Small intestine (tissue), 7 donors: ENCODE data around the gene AK5. TPM values are rescaled to one million over a fixed set of nuclear protein-coding genes. Genes with fewer than 3 reads are reported as not detected.

Source experiments
- DNase-seq, 2 donors: peaks; one replicate each; pipeline versions ENCODE4 v3.0.0 to v3.0.0-alpha.2; 2013
- FAIRE-seq: peaks from 2 replicates; lab custom pipeline; 2012; peaks lifted over from hg19 to GRCh38; lab: Jason Lieb, UNC
- H3K27ac ChIP-seq, 3 donors: one replicate each; pipeline ENCODE4 v1.5.1; 2013; ENCODE audit warnings: low read length in 2 of 3, mild to moderate bottlenecking in 2 of 3, control low read depth in 1 of 3, inconsistent platforms in 1 of 3, low read depth in 1 of 3, moderate library complexity in 1 of 3
- H3K27me3 ChIP-seq, 3 donors: one replicate each; pipeline ENCODE4 v1.6.1; 2013; ENCODE audit warnings: low read length in 3 of 3, inconsistent platforms in 1 of 3; ENCODE audit not compliant: control insufficient read depth in 3 of 3, insufficient read depth in 3 of 3
- H3K36me3 ChIP-seq, 3 donors: one replicate each; pipeline ENCODE4 v1.6.1; 2013; ENCODE audit warnings: low read length in 3 of 3, inconsistent platforms in 1 of 3, low read depth in 1 of 3, mild to moderate bottlenecking in 1 of 3, moderate library complexity in 1 of 3; ENCODE audit not compliant: control insufficient read depth in 3 of 3, insufficient read depth in 2 of 3
- H3K4me1 ChIP-seq, 3 donors: one replicate each; pipeline ENCODE4 v1.6.1; 2013; ENCODE audit warnings: low read length in 2 of 3, inconsistent platforms in 1 of 3, low read depth in 1 of 3, mild to moderate bottlenecking in 1 of 3, moderate library complexity in 1 of 3; ENCODE audit not compliant: control insufficient read depth in 3 of 3, insufficient read depth in 2 of 3
- H3K4me3 ChIP-seq, 3 donors: one replicate each; pipeline ENCODE4 v1.5.1; 2013; ENCODE audit warnings: low read length in 3 of 3, control low read depth in 1 of 3, inconsistent platforms in 1 of 3, low read depth in 1 of 3, mild to moderate bottlenecking in 1 of 3, moderate library complexity in 1 of 3
- H3K9me3 ChIP-seq, 2 donors: one replicate each; pipeline ENCODE4 v1.6.1; 2013; ENCODE audit warnings: low read depth in 1 of 2, low read length in 1 of 2; ENCODE audit not compliant: control insufficient read depth in 2 of 2, insufficient read depth in 1 of 2
- WGBS, 3 donors: extraction: QIAGEN DNeasy Blood & Tissue Kit; methylation state at CpG; one replicate each; pipeline ENCODE4 v1.1.7; 2013; 5-methylcytosine and 5-hydroxymethylcytosine counted together
- polyA plus RNA-seq, 4 donors: library from polyadenylated mRNA; stranded (reverse) in 3 of 4; unstranded in 1 of 4; fragments of 200-250 nt in 3 of 4; fragments of 120-200 nt in 1 of 4; gene quantifications; one replicate each; pipeline versions ENCODE4 v1.2.1 to v1.2.3, GENCODE V29; 2013
- donor health status: healthy with polysubstance abuse.
- donor health status: control.
- donor health status: control.
- donor health status: Bipolar disorder and iron deficiency.
- donor health status: healthy.

The AK5 gene
- polyA plus RNA-seq, 4 donors, result 0.27 to 2.6 (median 0.61) TPM; not detected in 1

DNA sequence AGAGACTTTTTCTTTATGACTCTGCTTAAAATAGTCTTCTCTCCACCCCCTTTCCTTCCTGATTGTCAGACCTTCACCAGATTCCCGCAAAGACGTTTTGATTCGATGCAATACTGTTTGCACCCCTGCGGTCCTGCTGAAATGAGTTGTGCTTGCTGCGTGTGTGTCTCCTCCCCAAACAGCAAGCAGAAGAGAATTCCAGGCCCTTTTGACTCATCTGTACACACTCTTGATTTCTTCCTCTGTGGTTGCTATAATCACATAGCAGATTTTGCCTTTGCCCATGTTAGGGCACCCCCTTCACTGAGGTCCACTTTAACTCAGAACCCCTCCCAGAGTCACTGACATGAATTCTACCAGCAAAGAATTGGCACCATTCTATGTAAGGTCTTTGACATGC lies 264.2 kb downstream of the AK5 start:
- H3K4me1 ChIP-seq, result no peaks in the 10 kb centered on the region
- H3K4me3 ChIP-seq, result no peak overlapping the region
- no peaks in the 10 kb centered on the region for H3K9me3 ChIP-seq
- no peak overlapping the region for H3K27ac ChIP-seq
- DNase-seq, result no peak
- 65 to 83% (median 81%) methylated on average over 5 of the region's 5 CpGs for WGBS, 3 donors
- no peak for FAIRE-seq
- no peaks in the 10 kb centered on the region for H3K27me3 ChIP-seq
- H3K36me3 ChIP-seq, result no peaks in the 10 kb centered on the region

DNA sequence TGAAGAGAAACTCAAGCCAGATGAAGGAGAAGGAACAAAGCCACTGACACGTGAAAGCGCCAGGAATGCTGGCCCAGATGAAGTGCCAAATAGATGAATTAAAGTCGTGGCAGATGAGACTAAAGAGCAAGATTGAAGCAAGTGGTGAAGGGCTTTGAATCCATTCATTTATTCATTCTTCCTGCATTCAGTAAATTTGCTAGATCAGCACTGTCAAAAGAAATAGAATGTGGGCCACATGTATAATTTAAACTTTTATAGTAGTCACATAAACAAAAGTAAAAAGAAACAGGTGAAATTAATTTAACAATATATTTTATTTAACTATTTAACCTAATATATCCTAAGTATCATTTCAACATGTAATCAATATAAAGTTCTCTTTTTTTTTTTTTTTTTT lies 265.1 kb downstream of the AK5 start:
- no peak for FAIRE-seq
- Histone ChIP-seq H3K9me3 (no peaks in the 10 kb centered on the region), H3K4me3 (no peak overlapping the region), H3K27ac (no peak overlapping the region), H3K27me3 (no peaks in the 10 kb centered on the region), H3K36me3 (no peaks in the 10 kb centered on the region), H3K4me1 (no peaks in the 10 kb centered on the region)
- no peak for DNase-seq
- WGBS, 3 donors, result 85 to 88% (median 86%) methylated on average over 3 of the region's 3 CpGs

DNA sequence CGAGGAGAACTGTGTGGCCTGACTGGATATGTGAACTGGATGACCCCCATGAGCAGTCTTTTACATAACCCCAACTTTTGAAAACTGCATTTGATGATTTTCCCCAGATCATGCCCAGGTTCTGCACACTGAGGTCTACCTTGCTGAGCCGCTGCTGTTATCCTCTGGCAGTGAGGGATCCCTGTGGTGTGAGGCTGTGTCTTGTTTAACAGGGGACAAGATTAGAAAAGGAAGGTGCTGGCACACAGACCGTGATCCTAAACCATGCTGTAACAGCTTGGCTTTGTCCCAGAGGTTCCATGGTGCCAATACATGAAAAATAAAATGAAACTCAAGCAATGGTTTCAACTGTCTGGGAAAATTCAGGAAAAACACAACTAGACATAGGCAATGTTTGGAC lies 266.5 kb downstream of the AK5 start:
- DNase-seq (no peak), FAIRE-seq (no peak)
- Histone ChIP-seq H3K4me3 (no peak overlapping the region), H3K27ac (no peak overlapping the region), H3K27me3 (no peaks in the 10 kb centered on the region), H3K4me1 (no peaks in the 10 kb centered on the region), H3K36me3 (no peaks in the 10 kb centered on the region), H3K9me3 (no peaks in the 10 kb centered on the region)
- WGBS, 3 donors, result 58 to 72% (median 65%) methylated on average over 3 of the region's 3 CpGs

DNA sequence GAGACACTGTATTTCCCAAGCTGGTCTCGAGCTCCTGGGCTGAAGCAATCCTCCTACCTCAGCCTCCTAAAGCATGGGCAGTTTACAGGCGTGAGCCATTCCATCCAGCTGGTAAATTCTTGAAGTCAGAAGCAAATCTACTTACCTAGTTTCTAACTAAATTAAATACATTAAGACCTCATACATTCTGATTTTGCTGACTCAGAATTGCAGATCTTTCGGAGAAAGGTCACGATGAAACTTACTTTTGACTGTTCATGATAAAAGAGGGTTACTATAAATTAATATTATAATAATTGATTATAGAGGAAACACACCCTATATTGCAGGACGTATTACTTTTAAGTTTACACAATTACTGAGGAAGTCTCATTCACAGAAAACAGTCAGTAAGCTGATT lies 268.3 kb downstream of the AK5 start:
- Histone ChIP-seq H3K27ac (no peak overlapping the region), H3K27me3 (no peaks in the 10 kb centered on the region), H3K4me1 (no peaks in the 10 kb centered on the region), H3K9me3 (no peaks in the 10 kb centered on the region), H3K4me3 (no peak overlapping the region), H3K36me3 (no peaks in the 10 kb centered on the region)
- DNase-seq (no peak), FAIRE-seq (no peak)
- 77 to 89% (median 85%) methylated on average over 5 of the region's 5 CpGs for WGBS, 3 donors

DNA sequence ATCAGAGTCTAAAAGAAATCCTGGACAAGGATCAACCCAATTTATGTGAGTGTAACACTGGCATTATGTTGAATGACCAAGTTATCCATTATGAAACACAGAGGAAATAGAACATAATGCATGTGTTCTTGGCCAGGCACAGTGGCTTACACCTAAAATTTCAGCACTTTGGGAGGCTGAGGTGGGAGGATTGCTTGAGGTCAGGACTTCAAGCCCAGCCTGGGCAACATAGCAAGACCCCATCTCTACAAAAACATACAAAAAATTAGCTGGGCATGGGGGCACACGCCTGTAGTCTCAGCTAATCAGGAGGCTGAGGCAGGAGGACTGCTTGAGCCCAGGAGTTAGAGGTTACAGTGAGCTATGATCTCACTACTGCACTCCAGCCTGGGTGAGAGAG lies 270.8 kb downstream of the AK5 start:
- WGBS, 3 donors, result 92 to 95% (median 92%) methylated on average over 1 of the region's 1 CpG
- H3K4me1 ChIP-seq, result no peaks in the 10 kb centered on the region
- no peaks in the 10 kb centered on the region for H3K36me3 ChIP-seq
- H3K9me3 ChIP-seq, result no peaks in the 10 kb centered on the region
- no peak for DNase-seq
- H3K27me3 ChIP-seq, result no peaks in the 10 kb centered on the region
- no peak for FAIRE-seq
- no peak overlapping the region for H3K4me3 ChIP-seq
- H3K27ac ChIP-seq, result no peak overlapping the region

DNA sequence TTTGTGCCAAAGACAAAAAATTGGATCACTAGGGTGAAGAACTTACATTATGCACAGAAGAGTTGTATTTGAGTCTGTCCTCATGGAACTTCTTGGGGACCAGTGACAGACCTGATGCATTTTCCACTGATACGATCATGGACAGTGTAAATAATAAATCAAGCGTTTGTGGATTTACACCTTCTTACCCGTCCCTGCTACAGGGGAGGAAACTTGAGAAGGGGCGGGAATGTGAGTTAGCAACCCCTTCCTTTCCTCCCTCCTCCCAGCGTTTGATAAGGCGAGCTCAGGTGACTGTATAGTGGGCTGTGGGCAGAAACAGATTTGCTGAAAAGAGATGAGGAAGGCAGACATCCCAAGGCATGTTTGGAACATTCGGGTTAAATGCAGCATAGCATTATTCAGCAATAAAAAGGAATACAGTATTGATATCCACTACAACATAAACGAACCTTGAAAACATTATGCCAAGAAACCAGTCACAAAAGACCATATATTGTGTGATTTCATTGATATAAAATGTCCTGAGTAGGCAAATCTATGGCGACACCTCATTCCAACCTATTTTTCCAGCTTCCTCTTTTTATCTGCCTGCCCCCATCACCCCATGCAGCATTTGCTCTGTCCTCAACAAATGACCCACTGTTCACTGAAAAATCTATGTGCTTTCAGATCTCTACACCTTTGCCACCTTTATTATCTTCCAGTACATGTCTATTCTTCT lies 271.9 kb downstream of the AK5 start:
- no peak overlapping the region for H3K4me3 ChIP-seq
- FAIRE-seq, result no peak
- H3K36me3 ChIP-seq, result peaks cover 0 to 2% (median 0%) of the 10 kb centered on the region in 3 donors
- no peaks in the 10 kb centered on the region for H3K4me1 ChIP-seq
- no peaks in the 10 kb centered on the region for H3K9me3 ChIP-seq
- 47 to 59% (median 58%) methylated on average over 9 of the region's 9 CpGs for WGBS, 3 donors
- H3K27me3 ChIP-seq, result no peaks in the 10 kb centered on the region
- H3K27ac ChIP-seq, result no peak overlapping the region
- no peak for DNase-seq

DNA sequence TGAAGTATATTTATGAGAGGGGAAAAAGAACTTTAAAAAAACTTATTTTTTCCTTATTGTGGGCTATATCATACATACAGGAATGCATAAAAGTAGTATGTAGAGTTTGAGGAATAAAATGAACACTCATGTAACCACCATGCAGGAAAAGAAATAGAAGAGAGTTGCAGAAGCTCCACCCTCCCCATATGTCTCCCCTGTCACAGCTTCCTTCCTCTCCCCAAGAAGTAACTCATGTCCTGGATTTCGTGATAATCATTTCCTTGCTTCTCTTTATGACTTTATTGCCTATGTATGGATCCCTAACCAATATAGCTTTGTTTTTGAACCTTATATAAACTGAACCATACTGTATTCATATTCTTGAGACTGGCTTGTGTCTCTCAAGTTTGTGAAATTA lies 274.2 kb downstream of the AK5 start:
- FAIRE-seq, result no peak
- 10 to 20% (median 17%) methylated on average over 1 of the region's 1 CpG for WGBS, 3 donors

DNA sequence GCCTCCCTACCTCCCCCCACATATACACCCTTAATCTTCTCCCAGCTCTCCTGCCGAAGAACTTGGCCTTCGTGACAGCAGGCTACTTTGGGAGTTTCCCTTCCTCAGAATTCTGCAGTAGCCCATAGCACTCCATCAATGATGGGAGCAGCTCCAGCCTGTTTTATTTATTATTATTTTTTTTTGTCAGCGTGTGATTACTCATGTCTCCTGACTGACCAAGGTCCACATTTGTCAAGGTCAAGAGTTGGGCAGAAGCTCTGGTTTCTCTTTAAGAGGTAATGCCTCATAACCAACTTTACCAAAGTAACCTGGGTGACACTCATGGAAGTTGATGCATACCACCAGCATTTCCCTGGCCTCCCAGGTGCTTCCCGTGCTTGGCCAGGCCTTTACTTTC lies 275.2 kb downstream of the AK5 start:
- FAIRE-seq (no peak), DNase-seq (no peak)
- no peaks in the 10 kb centered on the region for H3K9me3 ChIP-seq
- no peaks in the 10 kb centered on the region for H3K4me1 ChIP-seq
- 75 to 80% (median 79%) methylated on average over 4 of the region's 4 CpGs for WGBS, 3 donors
- H3K27ac ChIP-seq, result no peak overlapping the region
- H3K27me3 ChIP-seq, result no peaks in the 10 kb centered on the region
- peaks cover 0 to 10% (median 0%) of the 10 kb centered on the region in 3 donors for H3K36me3 ChIP-seq
- H3K4me3 ChIP-seq, result no peak overlapping the region

More for the DNA sequence above, 274.2 kb downstream of the AK5 start:
- no peak for DNase-seq
- Histone ChIP-seq H3K27me3 (no peaks in the 10 kb centered on the region), H3K27ac (no peak overlapping the region), H3K36me3 (peaks cover 0 to 10% (median 0%) of the 10 kb centered on the region in 3 donors), H3K4me1 (no peaks in the 10 kb centered on the region), H3K9me3 (no peaks in the 10 kb centered on the region), H3K4me3 (no peak overlapping the region)
